HG03097 (cell line): ENCODE measurements around the gene EYA2.
"Not testable (repeated sequence)": the region's sequence is repeated elsewhere in the genome, so short reads cannot be mapped to it uniquely, and the experiment has no call there.

Experiments used
- ATAC-seq: cut with Tn5 transposase; IDR thresholded peaks from one replicate; pipeline ENCODE4 v1.9.1; 2021; ENCODE audit not compliant: unreplicated experiment, low FRiP score

Gene EYA2, protein sequence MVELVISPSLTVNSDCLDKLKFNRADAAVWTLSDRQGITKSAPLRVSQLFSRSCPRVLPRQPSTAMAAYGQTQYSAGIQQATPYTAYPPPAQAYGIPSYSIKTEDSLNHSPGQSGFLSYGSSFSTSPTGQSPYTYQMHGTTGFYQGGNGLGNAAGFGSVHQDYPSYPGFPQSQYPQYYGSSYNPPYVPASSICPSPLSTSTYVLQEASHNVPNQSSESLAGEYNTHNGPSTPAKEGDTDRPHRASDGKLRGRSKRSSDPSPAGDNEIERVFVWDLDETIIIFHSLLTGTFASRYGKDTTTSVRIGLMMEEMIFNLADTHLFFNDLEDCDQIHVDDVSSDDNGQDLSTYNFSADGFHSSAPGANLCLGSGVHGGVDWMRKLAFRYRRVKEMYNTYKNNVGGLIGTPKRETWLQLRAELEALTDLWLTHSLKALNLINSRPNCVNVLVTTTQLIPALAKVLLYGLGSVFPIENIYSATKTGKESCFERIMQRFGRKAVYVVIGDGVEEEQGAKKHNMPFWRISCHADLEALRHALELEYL

DNA sequence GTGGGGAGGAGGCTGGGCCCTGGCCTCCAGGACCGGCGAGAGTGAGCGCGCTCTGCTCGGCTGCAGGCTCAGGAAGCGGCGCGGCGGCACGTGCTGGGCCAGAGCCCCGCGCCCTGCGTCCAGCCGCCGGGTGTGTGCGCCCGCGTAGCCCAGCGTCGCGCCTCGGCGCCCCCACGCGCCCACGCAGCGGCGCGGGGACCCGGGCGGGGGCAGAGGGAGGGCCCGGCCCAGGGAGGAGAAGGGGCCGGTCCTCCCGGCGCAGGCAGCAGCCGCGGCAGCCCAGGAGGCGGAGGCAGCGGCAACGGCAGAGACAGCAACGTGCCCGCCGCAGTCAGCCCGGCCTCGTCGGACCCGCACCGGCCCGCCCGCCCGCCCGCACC lies at the start of gene EYA2:
EYA2 (plus strand) TSS at position 265 of the 380 bp plus-strand sequence. CDS start 95,168 bp downstream, outside the sequence.
- ATAC-seq, result no peak

DNA sequence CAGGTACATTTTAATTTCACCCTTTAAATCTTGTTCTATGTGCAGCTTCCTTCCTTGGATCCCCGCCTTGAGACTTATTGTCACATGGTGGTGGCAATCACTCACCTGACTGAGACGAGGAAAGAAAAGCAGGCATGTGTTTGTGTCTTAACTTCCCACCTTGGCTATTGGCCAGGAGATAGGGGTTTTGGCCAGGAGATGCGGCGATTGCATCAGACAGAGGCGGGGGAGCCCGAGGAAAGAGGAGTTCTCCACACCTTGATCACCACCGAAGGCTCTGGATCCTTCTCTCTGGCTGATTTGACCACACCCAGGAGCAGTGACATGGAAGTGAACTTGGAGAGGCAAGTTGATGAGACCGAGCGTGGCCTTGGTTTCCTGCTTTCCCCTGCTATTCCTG lies 49.7 kb upstream of the EYA2 start:
- ATAC-seq, result no peak

DNA sequence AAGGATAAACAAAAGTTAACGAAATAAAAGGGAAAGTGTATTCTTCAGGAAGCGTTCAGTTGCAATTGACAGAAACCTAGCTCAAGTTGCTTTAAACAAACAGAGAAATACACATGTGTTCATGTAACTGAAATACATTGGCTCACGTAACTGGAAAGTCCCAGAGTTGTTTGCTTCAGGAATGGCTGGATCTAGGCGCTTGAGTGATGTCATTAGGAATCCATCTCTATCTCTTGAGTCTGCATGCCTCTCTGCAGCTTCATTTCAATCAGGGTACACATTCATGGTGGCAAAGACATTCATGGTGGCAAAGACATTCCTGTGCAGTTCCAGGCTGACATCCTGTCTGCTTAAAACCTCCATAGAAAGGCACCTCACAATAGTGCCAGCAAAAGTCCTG lies 45.4 kb upstream of the EYA2 start:
- ATAC-seq, result no peak

DNA sequence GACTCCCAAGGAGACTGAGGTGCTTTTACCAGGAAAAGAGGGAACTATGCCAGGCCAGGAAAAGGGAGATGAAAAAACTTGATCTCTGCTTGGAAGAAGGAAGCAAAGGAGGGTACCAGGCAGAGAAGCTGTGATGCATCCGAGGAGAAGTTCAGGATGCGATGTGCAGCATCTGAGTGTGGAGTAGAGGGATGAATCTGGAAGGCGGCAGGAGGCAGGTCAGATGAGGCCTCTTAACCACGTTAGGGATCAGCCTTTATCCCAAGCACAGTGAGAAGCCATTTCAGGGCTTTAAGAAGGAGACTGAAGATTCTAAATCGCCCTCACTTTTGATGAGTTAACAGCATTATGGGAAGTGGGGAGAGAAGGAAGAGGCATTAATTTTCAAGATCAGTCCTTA lies 44.9 kb upstream of the EYA2 start:
- ATAC-seq, result no peak

DNA sequence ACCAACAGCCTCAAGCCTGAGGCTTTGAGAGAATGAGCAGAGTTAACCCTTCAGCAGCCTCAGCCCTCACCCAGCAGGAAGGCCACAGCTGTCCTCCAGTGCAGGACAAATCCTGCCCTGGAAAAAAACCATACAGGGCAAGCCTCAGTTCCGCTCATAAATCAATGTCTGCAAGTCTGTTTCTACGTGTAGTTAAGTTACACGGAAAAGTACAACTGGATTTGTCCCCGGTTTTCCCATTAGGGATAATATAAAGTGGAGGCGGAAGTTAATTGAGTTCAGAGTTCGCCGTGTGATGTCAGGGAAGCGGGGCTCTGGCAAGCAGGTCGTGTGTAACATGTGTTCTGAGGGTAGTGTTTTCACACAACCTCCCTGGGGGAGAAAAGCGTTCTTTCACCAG lies 44.2 kb upstream of the EYA2 start:
- ATAC-seq, result no peak

DNA sequence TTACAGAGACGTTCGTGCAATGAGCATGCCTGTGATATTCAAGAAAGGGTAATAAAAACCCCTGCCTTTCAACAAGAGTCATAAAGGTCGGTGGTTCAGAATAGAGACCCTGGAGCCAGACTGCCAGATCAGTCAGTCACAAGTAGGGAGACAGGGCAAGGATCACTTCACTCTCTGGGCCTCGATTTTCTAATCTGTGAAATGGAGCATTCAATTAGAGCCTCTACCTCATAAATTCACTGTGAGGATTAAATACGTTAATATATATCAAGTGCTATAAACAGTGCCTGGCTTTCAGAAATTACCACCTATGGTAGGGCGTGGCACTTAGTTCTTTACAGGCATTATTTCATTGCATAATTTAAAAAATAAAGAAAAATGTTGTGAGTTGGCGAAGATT lies 43.7 kb upstream of the EYA2 start:
- no peak for ATAC-seq

DNA sequence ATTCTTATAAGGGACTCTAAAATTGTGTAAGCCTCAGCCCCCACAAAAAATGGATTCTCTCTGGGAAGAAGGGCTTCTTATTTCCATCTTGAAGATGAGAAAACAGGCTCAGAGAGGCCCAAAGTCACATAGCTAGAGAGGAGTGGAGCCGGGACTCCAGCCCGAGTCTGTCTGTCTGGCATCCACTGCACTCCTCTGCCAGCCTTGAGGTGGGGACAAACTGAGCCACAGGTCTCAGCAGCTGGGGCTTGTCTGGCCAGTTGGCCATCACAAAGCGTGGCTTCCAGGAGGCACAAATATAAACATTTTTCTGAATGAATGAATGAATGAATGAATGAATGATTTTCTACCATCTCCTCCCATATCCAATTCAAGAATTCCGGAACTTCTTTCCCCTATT lies 42.9 kb upstream of the EYA2 start:
- ATAC-seq, result no peak

DNA sequence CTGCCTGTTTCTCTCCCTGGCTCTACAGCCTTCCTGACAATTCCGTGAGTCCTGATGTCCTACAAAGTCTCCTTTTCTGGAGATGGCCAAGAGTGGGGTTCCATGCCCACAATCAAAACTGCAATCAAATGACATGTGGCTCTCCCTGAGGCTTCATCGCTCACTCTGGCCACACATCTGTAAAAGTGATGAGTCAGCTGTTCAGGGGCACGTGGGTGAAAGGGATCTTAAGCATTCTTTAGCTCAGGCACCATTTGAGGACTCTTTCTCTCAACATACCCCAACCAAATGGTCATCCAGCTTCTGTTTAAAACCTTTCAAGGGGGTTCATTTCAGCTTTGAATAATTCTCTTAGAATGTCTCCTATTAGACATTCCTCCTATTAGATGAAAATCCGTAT lies 42.3 kb upstream of the EYA2 start:
- no peak for ATAC-seq

DNA sequence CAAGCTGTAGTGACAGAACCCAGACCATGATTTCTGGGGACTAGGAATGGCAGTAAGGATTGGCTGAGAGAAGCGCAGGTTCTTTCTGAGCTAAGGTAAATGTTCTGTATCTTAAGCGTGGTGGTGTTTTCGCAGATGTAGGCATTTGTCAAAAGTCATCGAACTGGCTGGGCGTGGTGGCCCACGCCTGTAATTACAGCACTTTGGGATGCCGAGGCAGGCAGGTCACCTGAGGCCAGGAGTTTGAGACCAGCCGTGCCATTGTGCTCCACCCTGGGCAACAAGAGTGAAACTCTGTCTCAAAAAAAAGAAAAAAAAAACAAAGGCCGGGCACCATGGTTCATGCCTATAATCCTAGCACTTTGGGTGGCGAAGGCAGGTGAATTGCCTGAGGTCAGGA lies 40.7 kb upstream of the EYA2 start:
- no peak for ATAC-seq

DNA sequence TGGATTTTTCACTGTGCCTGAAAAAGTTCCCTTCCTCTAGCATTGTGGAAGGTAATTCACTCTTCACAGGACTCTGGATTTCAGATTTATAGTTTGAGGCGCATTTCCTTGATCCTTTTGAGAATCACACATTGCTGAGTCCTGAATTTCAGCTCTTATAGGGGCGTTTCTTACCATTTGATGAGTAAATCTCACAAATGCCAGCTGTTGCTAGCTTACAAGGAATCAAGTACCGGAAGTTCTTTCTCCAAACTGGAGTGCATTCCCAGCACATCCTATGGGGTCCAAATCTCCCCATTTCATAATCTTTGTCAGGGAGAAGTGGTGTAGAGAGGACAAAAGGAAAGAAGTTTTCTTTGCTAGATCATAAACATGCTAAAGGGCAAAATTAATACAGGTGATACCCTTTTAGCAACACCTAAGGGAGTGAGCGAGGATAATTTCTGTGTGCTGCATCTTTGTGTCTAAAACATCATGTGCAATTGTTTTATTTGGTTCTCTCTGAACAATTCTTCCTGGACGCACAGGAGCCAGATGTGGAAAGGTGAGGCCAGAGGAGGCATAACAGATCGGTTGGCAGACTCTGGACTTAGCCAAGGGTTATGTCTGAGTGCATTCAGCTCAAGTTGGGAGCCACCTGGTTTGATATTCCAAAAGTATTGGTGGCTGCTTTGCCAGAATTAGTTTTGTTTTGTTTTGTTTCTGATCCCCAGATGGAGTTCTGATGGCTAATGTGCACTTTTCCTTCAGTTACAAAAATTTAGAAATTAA lies 37.4 kb upstream of the EYA2 start:
- ATAC-seq, result no peak

DNA sequence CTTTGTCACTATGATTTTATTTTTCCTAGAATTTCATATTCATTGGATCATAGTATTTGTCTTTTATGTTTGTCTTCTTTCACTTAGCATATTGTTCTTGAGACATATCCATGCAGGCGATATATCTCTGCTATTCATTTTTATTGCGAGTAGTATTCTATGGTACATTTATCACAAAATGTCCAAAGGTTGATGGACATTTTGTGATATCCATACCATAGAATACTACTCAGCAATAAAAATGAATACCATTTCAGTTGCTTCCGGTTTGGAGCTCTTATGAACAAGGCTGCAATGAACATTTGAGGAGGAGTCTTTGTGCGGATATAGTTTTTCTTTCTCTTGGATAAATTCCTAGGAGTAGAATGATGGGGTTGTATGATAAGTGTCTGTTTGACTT lies 28.8 kb upstream of the EYA2 start:
- ATAC-seq, result no peak

DNA sequence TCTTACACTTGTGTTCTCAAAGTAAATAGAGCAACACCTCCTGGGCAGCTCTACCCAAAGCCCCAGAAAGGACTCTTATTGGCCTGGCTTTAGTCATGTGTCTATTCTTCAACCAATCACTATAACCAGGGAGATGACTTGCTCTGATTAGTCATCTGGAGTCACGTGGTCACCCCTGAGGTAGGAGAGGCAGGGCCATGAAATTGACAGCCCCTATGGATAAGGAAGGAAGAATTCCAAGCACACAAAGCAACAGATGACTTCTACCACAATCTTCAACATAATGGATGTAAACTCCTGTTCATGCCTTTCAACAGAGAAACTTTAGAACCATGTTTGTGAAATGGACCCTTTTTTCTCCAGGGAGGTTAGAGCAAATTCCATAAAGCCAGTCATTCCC lies 24.6 kb upstream of the EYA2 start:
- no peak for ATAC-seq

DNA sequence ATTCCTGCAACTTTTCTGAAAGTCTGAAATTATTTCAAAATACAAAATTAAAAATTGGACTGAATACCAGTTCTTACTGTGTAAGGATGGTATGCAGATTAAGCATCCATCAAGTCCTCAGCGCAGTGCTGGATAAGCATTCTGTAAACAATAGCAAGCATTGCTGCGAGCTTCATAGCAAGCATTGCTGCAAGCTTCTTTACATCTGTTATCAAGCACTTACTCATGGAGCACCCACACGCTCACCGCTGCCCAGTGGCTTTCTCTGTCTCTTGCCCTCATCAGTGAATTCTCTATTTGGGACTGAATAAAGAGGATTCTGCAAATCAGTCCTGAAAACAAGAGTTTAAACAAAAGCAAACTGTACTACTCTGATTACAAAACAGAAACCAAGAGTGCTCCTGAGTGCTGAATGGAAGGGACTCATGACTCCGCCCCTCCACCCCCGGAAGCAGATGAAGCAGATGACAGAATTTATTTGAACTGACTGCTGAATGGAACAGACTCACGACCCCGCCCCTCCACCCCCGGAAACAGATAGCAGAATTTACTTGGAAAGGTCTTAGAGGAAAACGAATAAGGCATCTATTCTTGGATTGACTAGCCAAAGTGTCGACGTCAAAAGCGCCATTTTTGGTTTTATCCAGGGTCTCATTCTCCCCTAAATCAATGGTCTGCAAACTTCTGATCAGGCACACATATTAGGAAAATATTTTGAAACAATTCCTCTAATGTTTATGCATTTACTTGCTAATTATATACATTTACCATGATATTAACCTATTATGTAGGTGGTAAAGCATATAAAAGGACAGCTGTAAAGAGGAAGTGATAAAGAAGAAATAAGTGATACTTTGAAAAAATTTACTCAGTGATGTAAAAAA lies 22.1 kb upstream of the EYA2 start:
- ATAC-seq, result no peak

DNA sequence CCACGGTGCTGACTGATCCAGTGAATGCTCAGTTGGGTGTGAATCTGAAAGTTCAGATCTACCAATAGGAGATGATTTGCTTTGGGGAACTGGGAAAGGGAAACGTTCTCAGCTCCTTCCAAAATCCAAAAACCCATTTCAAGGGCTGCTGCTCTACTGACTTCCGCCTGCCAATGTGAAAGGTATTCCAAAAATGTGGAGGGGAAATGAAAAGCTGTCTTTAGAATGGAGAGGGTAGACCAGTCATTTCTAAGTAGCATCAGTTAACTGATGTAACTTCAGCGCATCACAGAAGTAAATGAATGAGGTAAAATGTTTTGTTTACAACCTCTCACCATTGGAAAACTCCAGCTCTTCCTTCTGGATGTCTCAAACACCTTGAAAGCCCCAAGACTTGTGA lies 19.6 kb upstream of the EYA2 start:
- no peak for ATAC-seq

DNA sequence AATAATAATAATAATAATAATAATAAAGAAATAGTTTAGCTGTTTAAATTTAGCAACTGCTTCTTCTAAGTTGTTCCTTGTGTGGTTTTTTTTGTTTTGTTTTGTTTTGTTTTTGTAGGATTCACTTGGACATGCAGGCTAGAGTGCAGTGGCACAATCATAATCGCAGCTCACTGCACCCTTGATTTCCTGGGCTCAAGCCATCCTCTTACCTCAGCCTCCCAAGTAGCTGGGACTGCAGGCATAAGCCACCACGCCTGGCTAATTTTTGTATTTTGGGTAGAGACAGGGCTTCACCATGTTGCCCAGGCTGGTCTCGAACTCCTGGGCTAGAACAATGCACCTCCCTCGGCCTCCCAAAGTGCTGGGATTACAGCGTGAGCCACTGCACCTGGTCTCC lies 15.3 kb upstream of the EYA2 start:
- no peak for ATAC-seq

DNA sequence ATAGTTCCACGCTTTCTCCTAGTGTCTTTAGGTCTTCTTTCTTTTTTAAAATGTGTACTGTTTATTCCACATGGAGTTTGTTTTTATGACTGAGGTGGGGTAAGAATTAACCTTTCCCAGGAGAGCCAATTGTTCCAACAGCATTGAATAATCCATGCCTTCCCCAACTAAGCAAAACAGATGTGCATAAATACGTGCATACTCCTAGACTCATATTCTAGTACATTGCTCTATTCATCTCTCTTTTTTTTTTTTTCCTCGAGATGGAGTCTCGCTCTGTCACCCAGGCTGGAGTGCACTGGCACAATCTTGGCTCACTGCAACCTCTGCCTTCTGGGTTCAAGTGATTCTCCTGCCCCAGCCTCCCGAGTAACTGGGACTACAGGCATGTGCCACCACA lies 14.7 kb upstream of the EYA2 start:
- not testable (repeated sequence) for ATAC-seq

DNA sequence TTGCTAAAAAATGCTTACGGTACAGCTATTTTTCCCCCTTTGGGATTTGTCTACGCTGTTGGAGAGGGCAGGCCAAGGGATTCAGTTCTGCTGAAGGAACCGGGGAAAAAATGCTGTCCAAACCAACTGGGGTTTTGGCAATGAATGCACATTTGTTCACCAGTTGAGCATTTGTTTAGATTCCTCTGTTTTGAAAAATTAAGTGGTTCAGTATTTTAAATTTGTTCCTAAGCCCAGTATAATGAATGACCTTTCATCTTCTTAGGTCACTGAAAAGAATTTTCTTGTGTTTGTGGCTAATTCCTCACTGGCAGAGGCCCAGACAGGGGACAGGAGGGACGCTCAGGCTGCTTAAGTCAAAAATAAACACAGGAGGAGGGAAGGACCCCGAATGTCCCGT lies 10.8 kb upstream of the EYA2 start:
- no peak for ATAC-seq

DNA sequence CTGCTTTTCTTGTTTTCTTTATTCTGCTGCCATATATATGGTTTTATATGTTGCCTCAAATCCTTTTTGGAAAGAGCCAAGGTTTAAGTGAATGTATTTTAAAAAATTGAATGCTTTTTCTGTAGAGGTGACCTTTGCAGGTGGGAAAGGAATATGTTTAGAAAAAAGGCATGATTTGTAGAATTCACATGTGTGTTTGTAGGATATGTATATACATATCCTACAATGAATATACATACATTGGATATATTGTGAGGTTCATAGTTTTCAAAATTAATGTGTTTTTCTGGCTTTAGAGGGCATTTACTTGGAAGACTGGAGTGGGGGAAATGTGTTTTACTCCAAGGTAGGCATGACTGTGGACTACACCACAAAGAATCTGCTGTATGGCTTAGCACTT lies 4.0 kb upstream of the EYA2 start:
- no peak for ATAC-seq

DNA sequence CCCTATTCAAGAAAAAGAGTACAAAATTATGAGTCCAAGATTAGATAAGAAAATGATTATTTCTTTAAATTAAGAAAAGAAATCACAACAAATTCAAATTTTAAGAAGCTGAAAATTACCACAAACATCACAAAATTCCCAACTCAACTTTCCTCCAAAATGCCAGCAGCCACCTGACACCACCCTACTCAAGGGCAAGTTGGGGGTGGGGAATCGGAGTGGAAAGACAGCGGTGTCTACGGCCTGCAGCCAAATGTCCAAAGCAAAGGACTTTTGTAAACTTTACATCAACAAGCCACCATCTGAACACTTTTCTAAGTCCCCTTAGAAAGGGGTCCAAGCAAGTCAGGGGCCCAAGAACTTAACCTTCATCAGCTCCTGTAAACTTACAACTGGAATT lies 1.6 kb upstream of the EYA2 start:
- no peak for ATAC-seq

DNA sequence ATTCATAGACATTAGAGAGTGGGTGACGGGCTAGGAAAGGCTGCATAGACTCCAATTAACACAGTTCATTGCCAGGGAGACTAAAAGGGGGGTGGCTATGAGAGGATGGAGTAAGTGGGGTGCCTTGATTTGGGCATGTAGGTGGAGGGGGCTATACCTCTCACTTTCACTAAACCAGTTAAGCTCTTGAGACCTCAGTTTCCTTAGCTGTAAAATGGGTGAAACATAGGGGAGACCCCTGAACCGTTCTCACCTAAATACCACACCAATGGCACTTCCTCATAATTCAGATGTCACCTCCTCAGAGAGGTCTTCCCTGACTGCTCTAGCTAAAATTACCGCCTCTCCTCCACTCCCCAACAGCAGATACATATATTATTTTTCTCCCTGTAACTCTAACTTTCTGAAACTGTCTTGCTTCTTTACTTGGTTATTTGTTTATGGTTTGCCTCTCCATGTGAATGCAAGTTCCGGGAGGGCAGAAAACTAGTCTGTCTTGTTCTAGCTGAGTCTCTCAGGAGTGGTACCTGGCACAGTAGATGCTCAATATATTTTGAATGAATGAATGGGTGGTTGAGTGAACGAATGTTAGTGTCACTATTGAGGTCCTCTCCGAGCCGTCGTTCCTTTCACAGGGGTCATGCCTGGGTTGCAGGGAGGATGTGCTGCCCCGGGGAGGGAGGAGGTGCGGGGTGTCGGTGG lies 615 bp upstream of the EYA2 start:
- ATAC-seq, result no peak
